GM23248 (cell line): ENCODE results near the gene EPB41L4B. TPM values are rescaled to one million over a fixed set of nuclear protein-coding genes. Genes with fewer than 3 reads are reported as not detected.

Experiments used
- DNase-seq: peaks from one replicate; pipeline ENCODE4 v3.0.0-alpha.2; 2015
- H2AFZ ChIP-seq: fragments of 200-600 bp; sonication (generic); 2 replicates; pipeline ENCODE4 v1.6.1; 2016; ENCODE audit warnings: antibody characterized with exemption
- H3F3A ChIP-seq: fragments of 200-600 bp; sonication (generic); 2 replicates; pipeline ENCODE4 v1.6.1; 2016; ENCODE audit warnings: mild to moderate bottlenecking, antibody characterized with exemption, mixed run types; ENCODE audit not compliant: insufficient read depth
- H3K27ac ChIP-seq: fragments of 200-600 bp; sonication (generic); 2 replicates; pipeline ENCODE4 v1.5.1; 2016; ENCODE audit warnings: mild to moderate bottlenecking
- H3K27me3 ChIP-seq: fragments of 200-600 bp; sonication (generic); replicated peaks from 2 replicates; pipeline ENCODE4 v1.6.1; 2016; ENCODE audit warnings: mild to moderate bottlenecking; ENCODE audit not compliant: insufficient read depth
- H3K36me3 ChIP-seq: fragments of 200-600 bp; sonication (generic); 2 replicates; pipeline ENCODE4 v1.6.1; 2016; ENCODE audit warnings: low read depth, mild to moderate bottlenecking
- H3K4me1 ChIP-seq: fragments of 200-600 bp; sonication (generic); 2 replicates; pipeline ENCODE4 v1.6.1; 2016; ENCODE audit warnings: mild to moderate bottlenecking; ENCODE audit not compliant: insufficient read depth
- H3K4me2 ChIP-seq: fragments of 200-600 bp; sonication (generic); one replicate; pipeline ENCODE4 v1.6.1; 2016; ENCODE audit warnings: mild to moderate bottlenecking; ENCODE audit not compliant: unreplicated experiment
- H3K4me3 ChIP-seq: fragments of 200-600 bp; sonication (generic); 2 replicates; pipeline ENCODE4 v1.5.1; 2016; ENCODE audit warnings: mild to moderate bottlenecking
- H3K79me2 ChIP-seq: fragments of 200-600 bp; sonication (generic); 2 replicates; pipeline ENCODE4 v1.6.1; 2016; ENCODE audit warnings: mild to moderate bottlenecking; ENCODE audit not compliant: insufficient read depth
- H3K9ac ChIP-seq: fragments of 200-600 bp; sonication (generic); 2 replicates; pipeline ENCODE4 v1.6.1; 2016; ENCODE audit warnings: mild to moderate bottlenecking
- H3K9me2 ChIP-seq: fragments of 200-600 bp; sonication (generic); 2 replicates; pipeline ENCODE4 v1.6.1; 2016; ENCODE audit warnings: mixed run types, mild to moderate bottlenecking, moderate library complexity; ENCODE audit not compliant: insufficient read depth
- H3K9me3 ChIP-seq: fragments of 200-600 bp; sonication (generic); one replicate; pipeline ENCODE4 v1.6.1; 2017; ENCODE audit warnings: low read depth
- H4K20me1 ChIP-seq: fragments of 200-600 bp; sonication (generic); 2 replicates; pipeline ENCODE4 v1.6.0; 2016; ENCODE audit not compliant: insufficient read depth
- EZH2 ChIP-seq: fragments of 200-600 bp; sonication (generic); IDR thresholded peaks from 2 replicates; pipeline ENCODE4 v1.6.1; 2018; ENCODE audit warnings: antibody characterized with exemption, mild to moderate bottlenecking; ENCODE audit not compliant: insufficient read depth, poor library complexity, severe bottlenecking
- EZH2phosphoT487 ChIP-seq: fragments of 200-600 bp; sonication (generic); IDR thresholded peaks from 2 replicates; pipeline ENCODE4 v1.6.1; 2018; ENCODE audit warnings: antibody characterized with exemption, moderate library complexity, mild to moderate bottlenecking, low read depth; ENCODE audit not compliant: insufficient read depth
- WGBS, 2 experiments: methylation state at CpG; one replicate each; pipeline ENCODE4 v1.1.6; 2015 to 2017; ENCODE audit warnings: low lambda C conversion rate in 2 of 2, low coverage in 1 of 2; ENCODE audit errors: missing lambda C conversion rate in 2 of 2; 5-methylcytosine and 5-hydroxymethylcytosine counted together
- in situ Hi-C: fragments of 300-500 bp; cut with MboI; formaldehyde crosslinking; loops from 2 replicates; pipeline ENCODE4 v1.15.0; 2020
- polyA plus RNA-seq: library from polyadenylated mRNA; unstranded; fragments of >200 nt; fragmentation: Nextera tagmentation; extraction: Ambion mirVana; gene quantifications from 2 replicates; pipeline ENCODE4 v1.2.1, GENCODE V29; 2016
- total RNA-seq: library from RNA; depleted of rRNA; stranded (reverse); fragments of >200 nt; shearing (Covaris generic); gene quantifications from 2 replicates; pipeline ENCODE4 v1.2.3, GENCODE V29; 2014

The EPB41L4B gene
- total and polyA plus RNA-seq, 2 experiments from 2014 or later: 0.33 to 0.76 TPM

DNA sequence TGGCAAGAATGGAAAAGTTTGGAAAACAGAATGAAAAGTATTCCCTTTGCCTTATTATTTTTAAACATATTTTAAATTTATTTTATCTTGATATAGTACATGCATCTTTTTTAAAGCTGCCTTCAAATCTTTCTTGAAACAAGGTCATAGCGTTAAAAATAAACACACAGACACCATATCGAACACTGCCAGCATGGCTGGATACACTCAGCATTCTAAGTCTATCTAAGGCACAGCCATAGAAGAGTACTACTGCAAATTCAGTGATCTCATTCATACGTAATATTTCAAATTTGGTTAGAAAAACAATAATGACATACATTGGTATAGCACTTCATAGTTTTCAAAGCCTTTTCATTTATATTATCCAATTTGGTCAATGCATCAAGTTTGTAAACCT is 57.5 kb downstream of the EPB41L4B start:
- no peaks in the 10 kb centered on the region for H3F3A ChIP-seq
- H3K4me1 ChIP-seq: no peaks in the 10 kb centered on the region
- no peak for DNase-seq
- H3K36me3 ChIP-seq: no peaks in the 10 kb centered on the region
- H4K20me1 ChIP-seq: no peaks in the 10 kb centered on the region
- WGBS, 2 experiments: 97 to 99% methylated on average over 3 of the region's 3 CpGs
- in situ Hi-C loops: no loop called here
- H2AFZ ChIP-seq: no peak overlapping the region
- no peak overlapping the region for H3K4me2 ChIP-seq
- H3K27me3 ChIP-seq: peaks cover 2% of the 10 kb centered on the region; the same call in 1 of the 2 replicates
- H3K9me3 ChIP-seq: no peaks in the 10 kb centered on the region
- no peak overlapping the region for H3K27ac ChIP-seq
- TF ChIP-seq EZH2phosphoT487: no peak
- TF ChIP-seq EZH2: no peak
- no peak overlapping the region for H3K9ac ChIP-seq
- H3K9me2 ChIP-seq: no peaks in the 10 kb centered on the region
- no peaks in the 10 kb centered on the region for H3K79me2 ChIP-seq
- H3K4me3 ChIP-seq: no peak overlapping the region

DNA sequence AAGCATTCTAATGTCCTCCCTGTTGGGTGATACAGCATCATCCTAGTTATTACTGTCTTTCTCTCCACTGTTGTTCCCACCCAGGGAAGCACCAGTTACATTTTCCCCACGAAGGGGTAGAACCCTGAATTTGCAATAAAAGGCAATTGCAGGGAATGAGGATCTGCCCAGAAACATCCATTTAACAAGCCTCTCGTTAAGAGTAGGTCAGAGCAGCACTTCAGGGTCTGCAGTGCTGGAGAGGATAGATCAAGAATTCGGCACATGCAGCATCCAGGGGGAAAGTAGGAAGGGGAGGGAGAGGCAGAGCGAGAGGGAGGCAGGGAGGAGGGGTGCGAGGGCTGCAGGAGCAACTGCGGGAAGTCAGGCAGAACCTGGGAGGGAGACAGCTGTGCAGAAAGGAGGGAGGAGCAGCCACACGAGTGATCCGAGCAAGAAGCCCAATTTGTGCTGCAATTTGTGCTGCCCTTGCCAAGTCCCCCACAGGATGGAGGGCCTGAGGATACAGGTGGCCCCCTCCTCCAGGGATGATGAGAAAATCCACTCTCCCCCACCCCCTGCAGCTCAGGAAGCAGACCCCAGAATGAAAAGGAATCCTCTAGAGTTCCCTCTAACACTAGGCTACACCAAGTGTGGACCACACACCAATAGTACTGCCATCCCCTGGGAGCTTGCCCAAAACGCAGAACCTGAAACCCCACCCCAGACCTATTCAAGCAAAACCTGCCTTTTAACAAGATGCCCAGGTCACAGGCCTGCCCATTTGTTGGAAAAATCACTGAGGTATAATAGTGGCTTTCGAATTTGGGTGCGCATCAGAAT is 62.2 kb downstream of the EPB41L4B start:
- TF ChIP-seq EZH2phosphoT487 (no peak), EZH2 (no peak)
- Histone ChIP-seq H3F3A (peaks cover 20% of the 10 kb centered on the region), H3K36me3 (no peaks in the 10 kb centered on the region), H3K4me3 (no peak overlapping the region), H2AFZ (no peak overlapping the region), H3K9ac (no peak overlapping the region), H3K27ac (no peak overlapping the region), H3K79me2 (no peaks in the 10 kb centered on the region), H3K9me2 (no peaks in the 10 kb centered on the region), H3K4me2 (no peak overlapping the region), H3K4me1 (peaks cover 19% of the 10 kb centered on the region), H3K9me3 (no peaks in the 10 kb centered on the region), H4K20me1 (no peaks in the 10 kb centered on the region), H3K27me3 (no peaks in the 10 kb centered on the region)
- 58 to 60% methylated on average over 10 to 11 of the region's 11 CpGs for WGBS, 2 experiments
- DNase-seq: no peak
- in situ Hi-C loops: no loop called here

DNA sequence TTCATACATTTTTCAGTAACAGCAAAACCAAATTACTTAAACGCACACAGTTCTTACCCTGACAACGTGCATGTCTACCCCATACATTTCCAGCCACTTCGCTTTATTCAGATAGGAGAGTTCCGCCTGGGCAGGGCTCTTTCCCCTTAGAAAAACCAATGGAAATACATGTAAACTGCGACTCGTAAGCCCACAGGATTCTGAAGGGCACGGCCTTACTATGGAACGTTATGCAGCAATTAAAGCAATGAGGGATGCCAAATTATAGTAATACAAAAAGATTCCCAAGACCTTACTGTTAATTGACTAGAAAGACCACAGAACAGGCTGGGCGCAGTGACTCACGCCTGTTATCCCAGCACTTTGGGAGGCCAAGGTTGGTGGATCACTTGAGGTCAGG is 64.5 kb downstream of the EPB41L4B start:
- Histone ChIP-seq H3F3A (peaks cover 36% of the 10 kb centered on the region), H4K20me1 (no peaks in the 10 kb centered on the region), H3K27me3 (no peaks in the 10 kb centered on the region), H3K9me2 (no peaks in the 10 kb centered on the region), H3K9ac (no peak overlapping the region), H3K27ac (no peak overlapping the region), H3K4me2 (no peak overlapping the region), H3K36me3 (no peaks in the 10 kb centered on the region), H3K79me2 (no peaks in the 10 kb centered on the region), H3K9me3 (no peaks in the 10 kb centered on the region), H2AFZ (no peak overlapping the region), H3K4me1 (peaks cover 32% of the 10 kb centered on the region), H3K4me3 (no peak overlapping the region)
- TF ChIP-seq EZH2 (no peak), EZH2phosphoT487 (no peak)
- in situ Hi-C loops: no loop called here
- DNase-seq: peak; percentile 38
- 81 to 83% methylated on average over 10 of the region's 10 CpGs for WGBS, 2 experiments

DNA sequence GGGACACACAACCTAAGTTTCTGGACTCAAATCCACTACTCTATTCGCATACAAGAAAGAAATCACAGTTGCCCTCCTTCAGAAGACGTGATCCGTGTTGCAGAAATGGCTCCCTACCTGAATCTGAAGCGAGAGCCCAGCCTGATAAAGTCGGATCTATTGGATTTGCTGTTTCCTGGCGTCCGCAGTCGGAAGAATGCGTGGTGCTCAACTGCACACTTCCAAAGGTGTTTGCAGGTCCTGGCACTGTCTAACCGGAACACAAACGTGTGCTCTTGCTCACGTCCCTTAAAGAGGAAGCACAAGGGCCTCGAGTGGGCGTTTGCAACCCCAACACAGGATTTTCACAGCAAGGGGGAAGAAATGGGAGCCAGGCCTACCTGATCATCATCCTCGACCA is 65.5 kb downstream of the EPB41L4B start:
- no peak overlapping the region for H3K27ac ChIP-seq
- WGBS, 2 experiments: 94 to 95% methylated on average over 15 of the region's 15 CpGs
- TF ChIP-seq EZH2phosphoT487 (no peak), EZH2 (no peak)

More for the DNA sequence above, 65.5 kb downstream of the EPB41L4B start:
- no peak for DNase-seq
- Histone ChIP-seq H3K36me3 (no peaks in the 10 kb centered on the region), H3K4me2 (no peak overlapping the region), H3K4me3 (no peak overlapping the region), H3F3A (peaks cover 36% of the 10 kb centered on the region), H2AFZ (no peak overlapping the region), H3K9ac (no peak overlapping the region), H3K9me3 (no peaks in the 10 kb centered on the region), H3K9me2 (no peaks in the 10 kb centered on the region), H3K27me3 (no peaks in the 10 kb centered on the region), H3K79me2 (no peaks in the 10 kb centered on the region), H4K20me1 (no peaks in the 10 kb centered on the region), H3K4me1 (peaks cover 38% of the 10 kb centered on the region)
- in situ Hi-C loops: no loop called here
